Pancreas (tissue), 10 donors: ENCODE data around the gene CAV3. TPM values are rescaled to one million over a fixed set of nuclear protein-coding genes. Genes with fewer than 3 reads are reported as not detected.

Experiments
- ATAC-seq, 4 donors: fragments of 200-7000 bp; cut with Tn5 transposase; one replicate each; pipeline versions ENCODE4 v1.8.0 to v1.9.1; 2020; ENCODE audit warnings: mild to moderate bottlenecking in 4 of 4, moderate library complexity in 4 of 4
- DNase-seq, 6 donors: peaks; one replicate each; pipeline ENCODE4 v3.0.0-alpha.2; 2020
- FAIRE-seq: peaks from 2 replicates; lab custom pipeline; 2012; peaks lifted over from hg19 to GRCh38; lab: Jason Lieb, UNC
- H3K27ac ChIP-seq, 4 donors: fragments of 200-600 bp; sonication (generic); 1 replicate in 3 of 4; 2 replicates in 1 of 4; pipeline versions ENCODE4 v1.5.0 to v1.8.0; 2020
- H3K27me3 ChIP-seq, 4 donors: fragments of 200-600 bp; one replicate each; pipeline ENCODE4 v1.8.0; 2021
- H3K36me3 ChIP-seq, 3 donors: fragments of 200-600 bp; sonication (generic) in 1 of 3; one replicate each; pipeline versions ENCODE4 v1.5.0 to v1.8.0; 2020 to 2021
- H3K4me1 ChIP-seq, 3 donors: fragments of 200-600 bp; one replicate each; pipeline ENCODE4 v1.8.0; 2021
- H3K4me3 ChIP-seq, 4 donors: fragments of 200-600 bp; sonication (generic) in 2 of 4; one replicate each; pipeline versions ENCODE4 v1.5.0 to v1.8.0; 2020 to 2021
- H3K9me3 ChIP-seq, 4 donors: fragments of 200-600 bp; one replicate each; pipeline ENCODE4 v1.8.0; 2021
- CTCF ChIP-seq, 4 donors: fragments of 200-600 bp; sonication (generic) in 3 of 4; IDR thresholded peaks; one replicate each; pipeline versions ENCODE4 v1.5.0 to v1.8.0; 2021; ENCODE audit warnings: antibody characterized with exemption in 4 of 4
- WGBS, 2 donors: extraction: QIAGEN DNeasy Blood & Tissue Kit; methylation state at CpG; one replicate each; pipeline ENCODE4 v1.1.7; 2013; 5-methylcytosine and 5-hydroxymethylcytosine counted together
- intact Hi-C, 3 donors: fragments of 100-400 bp; cut with DNase I; formaldehyde crosslinking; loops; one replicate each; pipeline versions ENCODE4 v1.11.1 to v1.14.2; 2022
- polyA plus RNA-seq, 2 donors: library from polyadenylated mRNA; stranded (reverse); fragments of 200-250 nt; gene quantifications; one replicate each; pipeline ENCODE4 v1.2.3, GENCODE V29; 2013
- total RNA-seq, 6 donors: library from RNA; stranded (reverse); fragmentation: NEBNext Ultra II Directional in 4 of 6; extraction: Animal tissue kit (Norgen Biotek cat#: 25700) in 4 of 6; gene quantifications; one replicate each; pipeline versions ENCODE4 v1.2.1 to v1.2.4, GENCODE V29; 2021 to 2023
- donor health status: healthy with polysubstance abuse.
- donor health status: DM: no; HTN: no; CAD: no; lungs with moderate emphysema.
- donor health status: DM: no; HTN: no; CAD: no.
- donor health status: control.
- donor health status: control.
- donor health status: Bipolar disorder and iron deficiency.
- donor health status: DM: yes; HTN: yes; CAD: no.
- donor health status: DM: no; HTN: no; CAD: no.
- donor health status: DM: no; HTN: no; CAD: no.
- donor health status: DM: yes; HTN: yes; CAD: no.

CAV3 gene
- total and polyA plus RNA-seq, 8 donors: not detected

- H3K36me3 ChIP-seq: no peaks in the 10 kb centered on the region
- ATAC-seq: no peak
- no peak for TF ChIP-seq CTCF (IDR thresholded peaks at IDR 0.05)
- DNase-seq: no peak
- no peaks in the 10 kb centered on the region for H3K4me1 ChIP-seq
- no peaks in the 10 kb centered on the region for H3K27me3 ChIP-seq
- intact Hi-C loops: no loop called here
- FAIRE-seq: no peak
- 48 to 53% methylated on average over 7 of the region's 7 CpGs for WGBS, 2 donors
- H3K27ac ChIP-seq: no peak overlapping the region
- H3K4me3 ChIP-seq: no peak overlapping the region
- H3K9me3 ChIP-seq: no peaks in the 10 kb centered on the region
These were observed 13.3 kb downstream of the CAV3 start for GRCh38 chr3:8746780-8747345.

GRCh38 chr3:8749316-8749715, 15.7 kb downstream of the CAV3 start:
- no peaks in the 10 kb centered on the region for H3K9me3 ChIP-seq
- no peaks in the 10 kb centered on the region for H3K27me3 ChIP-seq
- no peak overlapping the region for H3K27ac ChIP-seq
- TF ChIP-seq CTCF (IDR thresholded peaks at IDR 0.05): no peak
- ATAC-seq: no peak
- FAIRE-seq: no peak
- no peaks in the 10 kb centered on the region for H3K4me1 ChIP-seq
- no peaks in the 10 kb centered on the region for H3K36me3 ChIP-seq
- DNase-seq: no peak
- 51 to 87% methylated on average over 3 of the region's 3 CpGs for WGBS, 2 donors
- no peak overlapping the region for H3K4me3 ChIP-seq
- intact Hi-C loops: no loop called here

GRCh38 chr3:8752832-8753231, 19.2 kb downstream of the CAV3 start:
- WGBS, 2 donors: 76 to 81% methylated on average over 14 of the region's 14 CpGs
- H3K27ac ChIP-seq: no peak overlapping the region
- no peak for ATAC-seq
- FAIRE-seq: no peak
- H3K36me3 ChIP-seq: no peaks in the 10 kb centered on the region
- H3K4me3 ChIP-seq: no peak overlapping the region
- no peaks in the 10 kb centered on the region for H3K27me3 ChIP-seq
- TF ChIP-seq CTCF (IDR thresholded peaks at IDR 0.05): no peak
- no peak for DNase-seq
- H3K4me1 ChIP-seq: no peaks in the 10 kb centered on the region
- intact Hi-C loops: no loop called here
- no peaks in the 10 kb centered on the region for H3K9me3 ChIP-seq

GRCh38 chr3:8755097-8755496, 21.5 kb downstream of the CAV3 start:
- intact Hi-C loops: no loop called here
- H3K4me1 ChIP-seq: no peaks in the 10 kb centered on the region
- 27 to 33% methylated on average over 3 of the region's 3 CpGs for WGBS, 2 donors
- H3K27me3 ChIP-seq: no peaks in the 10 kb centered on the region
- ATAC-seq: no peak
- H3K27ac ChIP-seq: no peak overlapping the region
- FAIRE-seq: no peak
- no peak for DNase-seq
- H3K36me3 ChIP-seq: no peaks in the 10 kb centered on the region
- no peaks in the 10 kb centered on the region for H3K9me3 ChIP-seq
- H3K4me3 ChIP-seq: no peak overlapping the region
- no peak for TF ChIP-seq CTCF (IDR thresholded peaks at IDR 0.05)

GRCh38 chr3:8755564-8756237, 22.1 kb downstream of the CAV3 start:
- 61 to 68% methylated on average over 6 of the region's 6 CpGs for WGBS, 2 donors
- DNase-seq: no peak
- ATAC-seq: no peak
- Histone ChIP-seq H3K27me3 (no peaks in the 10 kb centered on the region), H3K27ac (no peak overlapping the region), H3K4me3 (no peak overlapping the region), H3K36me3 (no peaks in the 10 kb centered on the region), H3K4me1 (no peaks in the 10 kb centered on the region), H3K9me3 (no peaks in the 10 kb centered on the region)
- intact Hi-C loops: no loop called here
- TF ChIP-seq CTCF (IDR thresholded peaks at IDR 0.05): no peak
- FAIRE-seq: no peak
